Right ventricle myocardium inferior (tissue), 1 donor: ENCODE results near the gene PCSK5. TPM values are rescaled to one million over a fixed set of nuclear protein-coding genes. Genes with fewer than 3 reads are reported as not detected.
"Not testable (repeated sequence)": the region's sequence is repeated elsewhere in the genome, so short reads cannot be mapped to it uniquely, and the experiment has no call there.

Experiments
- ATAC-seq: fragments of 200-7000 bp; cut with Tn5 transposase; one replicate; pipeline ENCODE4 v1.9.1; 2020; ENCODE audit warnings: mild to moderate bottlenecking, moderate library complexity
- DNase-seq: peaks from one replicate; pipeline ENCODE4 v3.0.0; 2021; ENCODE audit errors: missing footprints
- intact Hi-C: fragments of 100-400 bp; cut with DNase I; formaldehyde crosslinking; loops from one replicate; pipeline ENCODE4 v1.11.0; 2022
- total RNA-seq: library from RNA; stranded (reverse); fragmentation: NEBNext Ultra II Directional; extraction: Animal tissue kit (Norgen Biotek cat#: 25700); gene quantifications from one replicate; pipeline ENCODE4 v1.2.1, GENCODE V29; 2021
- donor health status: DM: no; HTN: yes; CAD: no; lungs with severe emphysema.

Gene PCSK5
- total RNA-seq, 1 donor from 2014 or later, result 4.5 TPM

- intact Hi-C loops, result loop anchor here (5.0 to 10.0 kb wide), 2 partner anchors 74 to 402 kb away; partner anchors contain the start of gene PCSK5
- ATAC-seq, result no peak
- DNase-seq, result no peak
Observed at GRCh38 chr9:76296561-76297310, 406.3 kb downstream of the PCSK5 start.

DNA sequence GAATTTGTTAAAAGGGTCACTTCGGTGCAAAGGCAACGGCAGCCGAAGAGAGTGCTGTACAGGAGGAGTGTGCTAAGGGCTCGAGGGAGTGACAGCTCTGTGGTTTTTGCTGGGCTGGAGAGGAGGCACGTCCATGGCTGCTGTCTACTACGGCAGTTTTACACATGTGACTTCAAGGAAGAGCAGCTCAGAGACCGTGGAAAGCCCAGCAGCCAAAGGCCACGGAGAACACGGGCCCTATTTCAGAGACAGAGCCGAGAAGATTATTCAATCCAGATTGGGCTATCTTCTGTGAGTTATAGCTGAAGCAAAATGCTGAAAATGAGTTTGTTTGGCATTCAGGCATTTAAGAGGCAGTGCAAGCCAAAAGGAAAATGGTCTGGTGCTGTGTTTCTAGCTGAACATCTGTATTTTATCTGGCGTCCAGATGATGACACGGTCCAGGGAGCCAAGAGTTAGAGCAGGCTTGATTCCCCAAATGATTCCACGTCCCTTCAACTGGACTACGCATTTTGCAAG, 407.3 kb downstream of the PCSK5 start:
- DNase-seq (no peak), ATAC-seq (peak; percentile 90)
- intact Hi-C loops, result loop anchor here (5.0 to 10.0 kb wide), 2 partner anchors 75 to 403 kb away; partner anchors contain the start of gene PCSK5

GRCh38 chr9:76298521-76299144, 408.2 kb downstream of the PCSK5 start:
- ATAC-seq, result no peak
- intact Hi-C loops, result loop anchor here (5.0 to 10.0 kb wide), 2 partner anchors 76 to 404 kb away; partner anchors contain the start of gene PCSK5

DNA sequence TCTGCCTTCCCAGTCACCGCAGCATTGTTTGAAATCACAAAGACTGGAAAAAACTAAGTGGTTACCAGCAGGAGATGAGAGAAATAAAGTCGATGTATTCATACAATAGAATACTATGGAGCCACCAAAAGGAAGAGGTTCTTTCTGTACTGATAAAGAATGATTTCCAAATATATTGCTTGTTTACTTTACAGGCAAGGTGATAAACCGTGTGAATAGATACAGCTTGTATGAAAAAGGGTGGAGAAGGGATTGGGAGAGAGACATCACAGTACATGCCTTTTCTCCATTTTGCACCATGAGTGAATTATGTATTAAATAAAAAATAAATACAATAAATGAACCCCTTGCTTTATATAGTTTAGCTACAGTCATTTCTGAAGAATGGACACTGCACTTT, 412.1 kb downstream of the PCSK5 start:
- ATAC-seq (no peak), DNase-seq (no peak)
- intact Hi-C loops, result loop anchor here (2.0 to 10.0 kb wide), 3 partner anchors 438 to 1104 kb away; no protein-coding TSS in a partner anchor

More at GRCh38 chr9:76298521-76299144, 408.2 kb downstream of the PCSK5 start:
- DNase-seq, result no peak

- no peak for DNase-seq
- intact Hi-C loops, result loop anchor here (2.0 to 10.0 kb wide), 3 partner anchors 438 to 1104 kb away; no protein-coding TSS in a partner anchor
- ATAC-seq, result no peak
Observed at GRCh38 chr9:76302947-76303550, 412.6 kb downstream of the PCSK5 start.

GRCh38 chr9:76307047-76307446, 416.6 kb downstream of the PCSK5 start:
- intact Hi-C loops, result loop anchor here (10.0 kb wide), 1 partner anchor 442 kb away; no protein-coding TSS in a partner anchor
- DNase-seq, ATAC-seq: not testable (repeated sequence)

DNA sequence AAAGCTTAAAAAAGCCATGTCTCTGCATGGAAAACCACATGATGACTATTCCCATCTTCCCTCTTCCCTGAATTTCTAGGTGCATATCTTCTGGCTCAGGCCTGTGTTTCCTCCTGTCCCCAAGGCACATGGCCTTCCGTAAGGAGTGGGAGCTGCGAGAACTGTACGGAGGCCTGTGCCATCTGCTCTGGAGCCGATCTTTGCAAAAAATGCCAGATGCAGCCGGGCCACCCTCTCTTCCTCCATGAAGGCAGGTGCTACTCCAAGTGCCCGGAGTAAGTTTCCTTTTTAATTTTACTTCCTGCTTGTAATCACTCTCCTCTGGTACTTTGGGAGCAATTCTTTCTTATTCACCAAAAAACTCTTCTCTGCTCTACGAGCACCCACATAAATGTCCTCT, 420.1 kb downstream of the PCSK5 start:
- no peak for ATAC-seq
- intact Hi-C loops, result no loop called here
- no peak for DNase-seq

DNA sequence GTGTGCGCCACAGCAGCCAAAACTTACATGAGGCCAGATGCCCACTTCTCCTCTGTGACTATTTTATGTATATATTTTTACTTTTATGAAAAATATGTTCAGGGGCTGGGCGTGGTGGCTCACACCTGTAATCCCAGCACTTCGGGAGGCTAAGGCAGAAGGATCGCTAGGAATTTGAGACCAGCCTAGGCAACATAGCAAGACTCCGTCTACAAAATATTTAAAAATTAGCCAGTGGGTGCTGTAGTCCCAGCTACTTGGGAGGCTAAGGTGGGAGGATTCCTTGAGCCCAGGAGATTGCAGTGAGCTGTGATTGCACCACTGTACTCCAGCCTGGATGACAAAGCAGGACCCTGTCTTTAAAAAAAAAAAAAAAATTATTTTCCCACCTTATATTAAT, 420.5 kb downstream of the PCSK5 start:
- no peak for DNase-seq
- ATAC-seq, result no peak
- intact Hi-C loops, result no loop called here

- no peak for ATAC-seq
- DNase-seq, result no peak
- intact Hi-C loops, result no loop called here
Observed at GRCh38 chr9:76311537-76311936, 421.1 kb downstream of the PCSK5 start.

DNA sequence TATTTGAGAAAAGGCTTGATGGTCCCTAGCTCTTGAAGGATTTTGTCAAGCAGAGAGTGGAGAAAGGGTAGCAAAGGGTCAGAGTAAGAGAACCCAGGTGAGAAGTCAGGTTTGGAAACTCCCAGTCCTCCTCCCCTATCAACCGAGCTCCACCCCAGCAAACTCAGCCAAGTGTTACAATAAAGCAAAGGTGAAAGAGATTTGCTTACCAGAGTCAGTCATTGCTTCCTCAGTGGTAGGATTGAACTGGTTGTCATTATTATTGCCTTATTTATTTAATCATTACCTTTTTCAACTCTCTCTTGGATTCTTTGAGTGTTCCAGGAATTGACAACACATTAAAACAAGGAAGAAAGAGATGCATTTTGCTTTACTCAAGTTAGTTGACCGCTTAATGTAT, 423.3 kb downstream of the PCSK5 start:
- no peak for DNase-seq
- intact Hi-C loops, result no loop called here

DNA sequence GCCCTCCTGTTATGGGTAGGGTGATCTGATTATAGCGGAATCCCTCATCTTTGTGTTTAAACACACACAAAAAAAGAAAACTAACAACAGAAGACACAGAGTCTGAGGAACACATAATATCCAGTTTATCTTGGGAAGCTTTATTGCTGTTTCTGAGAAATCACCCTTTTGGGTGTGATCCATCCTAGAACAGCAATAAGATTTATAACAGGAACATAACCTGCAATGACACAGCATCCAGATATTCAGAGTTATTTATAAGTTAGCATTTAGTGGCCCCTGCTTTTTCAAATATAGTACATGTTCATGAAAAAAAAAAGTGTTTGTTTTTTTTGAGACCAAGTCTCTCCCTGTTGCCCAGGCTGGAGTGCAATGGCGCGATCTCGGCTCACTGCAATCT, 423.8 kb downstream of the PCSK5 start:
- intact Hi-C loops, result no loop called here
- no peak for ATAC-seq

More for the DNA sequence above, 423.3 kb downstream of the PCSK5 start:
- ATAC-seq, result no peak

GRCh38 chr9:76316069-76316468, 425.6 kb downstream of the PCSK5 start:
- ATAC-seq, result no peak
- intact Hi-C loops, result no loop called here

More for the DNA sequence above, 423.8 kb downstream of the PCSK5 start:
- no peak for DNase-seq

DNA sequence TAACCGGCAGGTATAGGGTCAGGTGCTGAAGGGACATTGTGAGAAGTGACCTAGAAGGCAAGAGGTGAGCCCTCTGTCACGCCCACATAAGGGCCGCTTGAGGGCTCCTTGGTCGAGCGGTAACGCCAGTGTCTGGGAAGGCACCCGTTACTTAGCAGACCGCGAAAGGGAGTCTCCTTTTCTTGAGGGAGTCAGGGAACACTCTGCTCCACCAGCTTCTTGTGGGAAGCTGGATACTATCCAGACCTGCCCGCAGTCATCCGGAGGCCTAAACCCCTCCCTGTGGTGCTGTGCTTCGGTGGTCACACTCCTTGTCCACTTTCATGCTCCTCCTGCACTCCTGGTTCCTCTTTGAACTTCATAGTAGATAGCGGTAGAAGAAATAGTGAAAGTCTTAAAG, 429.0 kb downstream of the PCSK5 start:
- intact Hi-C loops, result not testable (repeated sequence)

More at GRCh38 chr9:76316069-76316468, 425.6 kb downstream of the PCSK5 start:
- DNase-seq, result no peak

DNA sequence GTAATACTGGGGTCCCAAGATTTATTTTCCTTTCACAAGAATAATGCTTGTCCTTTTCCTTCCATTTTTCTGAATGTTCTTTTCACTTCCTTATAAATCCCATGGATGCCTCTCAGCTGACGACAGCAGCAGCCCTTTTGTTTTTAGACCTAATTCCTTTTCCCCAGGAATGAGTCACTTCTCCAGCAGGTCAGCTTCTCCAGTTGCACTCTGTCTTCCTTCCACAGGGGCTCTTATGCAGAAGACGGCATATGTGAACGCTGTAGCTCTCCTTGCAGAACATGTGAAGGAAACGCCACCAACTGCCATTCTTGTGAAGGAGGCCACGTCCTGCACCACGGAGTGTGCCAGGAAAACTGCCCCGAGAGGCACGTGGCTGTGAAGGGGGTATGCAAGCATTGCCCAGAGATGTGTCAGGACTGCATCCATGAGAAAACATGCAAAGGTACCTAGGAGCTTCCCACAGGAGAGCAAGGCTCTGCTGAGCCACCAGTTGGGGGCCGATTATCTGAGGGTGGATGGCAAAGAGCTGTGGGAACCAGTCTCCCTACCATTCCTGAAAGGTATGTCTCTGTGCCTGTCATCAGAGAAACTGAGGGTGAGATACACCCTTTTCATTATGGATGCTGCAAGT, 430.8 kb downstream of the PCSK5 start:
- ATAC-seq (no peak), DNase-seq (no peak)
- intact Hi-C loops, result no loop called here

More for the DNA sequence above, 429.0 kb downstream of the PCSK5 start:
- ATAC-seq, DNase-seq: not testable (repeated sequence)

GRCh38 chr9:76322810-76323209, 432.3 kb downstream of the PCSK5 start:
- intact Hi-C loops, result no loop called here
- ATAC-seq, result no peak
- DNase-seq, result no peak

DNA sequence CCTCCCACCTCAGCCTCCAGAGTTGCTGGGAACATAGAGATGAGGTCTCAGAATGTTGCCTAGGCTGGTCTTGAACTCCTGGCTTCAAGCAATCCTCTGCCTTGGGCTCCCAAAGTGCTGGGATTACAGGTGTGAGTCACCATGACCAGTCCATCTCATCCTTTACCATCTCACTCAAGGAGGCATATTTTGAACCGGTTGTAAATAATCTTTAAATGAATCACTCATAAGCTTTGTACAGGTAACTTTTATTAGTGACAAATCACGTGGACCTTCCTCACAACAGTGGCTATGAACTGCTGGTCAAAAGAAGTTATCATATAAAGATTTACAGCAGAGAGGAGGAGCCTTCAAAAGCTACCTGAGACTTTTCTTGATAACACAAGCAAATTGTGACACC, 433.0 kb downstream of the PCSK5 start:
- intact Hi-C loops, result no loop called here
- no peak for ATAC-seq
- DNase-seq, result no peak

GRCh38 chr9:76324030-76324429, 433.6 kb downstream of the PCSK5 start:
- DNase-seq, intact Hi-C loops, ATAC-seq: not testable (repeated sequence)

DNA sequence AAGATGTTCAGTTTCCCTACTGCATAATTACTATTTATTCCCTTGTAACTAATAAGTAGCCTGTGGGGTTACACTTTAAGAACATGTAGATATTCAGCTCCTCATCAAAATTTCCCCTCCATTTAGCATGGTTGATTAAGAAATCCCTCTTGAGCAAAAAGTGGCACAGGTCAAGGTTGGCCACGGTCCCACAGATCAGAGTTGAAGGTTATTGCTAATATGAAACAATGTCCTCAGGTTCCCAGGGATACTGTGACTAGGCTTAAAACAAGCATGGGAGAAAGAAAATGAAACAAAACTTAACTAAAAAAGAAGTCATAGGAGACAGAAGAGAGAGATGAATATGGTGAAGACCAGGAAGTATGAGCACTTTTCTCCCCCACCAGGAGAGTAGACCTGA, 439.6 kb downstream of the PCSK5 start:
- ATAC-seq (no peak), DNase-seq (no peak)
- intact Hi-C loops, result no loop called here

GRCh38 chr9:76333388-76333787, 442.9 kb downstream of the PCSK5 start:
- intact Hi-C loops, result no loop called here
- no peak for ATAC-seq
- DNase-seq, result no peak
